HG02763 (cell line): Measurements from ENCODE around the gene DPP7.
A peak's percentile ranks its signal among the peaks of the same experiment; 100 is the strongest.
"Not testable (repeated sequence)": the region's sequence is repeated elsewhere in the genome, so short reads cannot be mapped to it uniquely, and the experiment has no call there.

Experiments
- ATAC-seq: cut with Tn5 transposase; IDR thresholded peaks from one replicate; pipeline ENCODE4 v1.9.1; 2021; ENCODE audit warnings: mild to moderate bottlenecking, moderate library complexity; ENCODE audit not compliant: unreplicated experiment

Gene DPP7

GRCh38 chr9:137075275-137075775, 39.2 kb downstream of the DPP7 start:
- ATAC-seq: no peak

GRCh38 chr9:137074657-137075274, 39.8 kb downstream of the DPP7 start:
- ATAC-seq: no peak

GRCh38 chr9:137073992-137074399, 40.5 kb downstream of the DPP7 start:
- no peak for ATAC-seq

GRCh38 chr9:137071282-137071681, 43.3 kb downstream of the DPP7 start:
- ATAC-seq: no peak

GRCh38 chr9:137070906-137071275, 43.6 kb downstream of the DPP7 start:
- ATAC-seq: peak; percentile 7

- peak; percentile 67 for ATAC-seq
Observed at GRCh38 chr9:137070201-137070905, 44.2 kb downstream of the DPP7 start, which contains the start of gene SAPCD2. Gene SAPCD2, minus strand, starts transcription at chr9:137070557. Its CDS starts 97 bp downstream, at chr9:137070460.

- ATAC-seq: peak; percentile 11
Observed at GRCh38 chr9:137069508-137070091, 44.9 kb downstream of the DPP7 start.

- ATAC-seq: no peak
Observed at GRCh38 chr9:137068539-137069507, 45.7 kb downstream of the DPP7 start.

GRCh38 chr9:137067860-137068538, 46.5 kb downstream of the DPP7 start:
- peak; percentile 27 for ATAC-seq

GRCh38 chr9:137066096-137066861, 48.3 kb downstream of the DPP7 start:
- ATAC-seq: no peak

- ATAC-seq: no peak
Observed at GRCh38 chr9:137065336-137065967, 49.1 kb downstream of the DPP7 start.

- no peak for ATAC-seq
Observed at GRCh38 chr9:137064880-137065164, 49.7 kb downstream of the DPP7 start.

- ATAC-seq: no peak
Observed at GRCh38 chr9:137064027-137064879, 50.3 kb downstream of the DPP7 start.

- no peak for ATAC-seq
Observed at GRCh38 chr9:137063311-137064026, 51.1 kb downstream of the DPP7 start.

GRCh38 chr9:137062798-137063197, 51.7 kb downstream of the DPP7 start:
- not testable (repeated sequence) for ATAC-seq

GRCh38 chr9:137062384-137062783, 52.1 kb downstream of the DPP7 start:
- ATAC-seq: no peak
